Loucy (cell line): ENCODE results near the gene SLC39A5.

Experiments
- H2AFZ ChIP-seq: fragments of 200-600 bp; sonication (generic); 2 replicates; pipeline ENCODE4 v1.6.0; 2016; ENCODE audit warnings: antibody characterized with exemption, mild to moderate bottlenecking, low read length, moderate library complexity
- H3F3A ChIP-seq: fragments of 200-600 bp; 2 replicates; pipeline ENCODE4 v1.6.0; 2016; ENCODE audit warnings: antibody characterized with exemption, low read depth, mild to moderate bottlenecking
- H3K27me3 ChIP-seq: fragments of 200-600 bp; sonication (generic); 2 replicates; pipeline ENCODE4 v1.6.1; 2014; ENCODE audit warnings: low read length, mild to moderate bottlenecking; ENCODE audit not compliant: insufficient read depth, poor library complexity, severe bottlenecking
- H3K36me3 ChIP-seq: fragments of 200-600 bp; sonication (generic); 2 replicates; pipeline ENCODE4 v1.6.1; 2016; ENCODE audit warnings: low read length; ENCODE audit not compliant: insufficient read depth
- H3K4me1 ChIP-seq: fragments of 200-600 bp; sonication (generic); 2 replicates; pipeline ENCODE4 v1.5.1; 2014; ENCODE audit warnings: low read length, mild to moderate bottlenecking; ENCODE audit not compliant: insufficient read depth, poor library complexity, severe bottlenecking
- H3K4me2 ChIP-seq: fragments of 200-600 bp; sonication (generic); 2 replicates; pipeline ENCODE4 v1.6.0; 2014; ENCODE audit warnings: antibody characterized with exemption, low read length, low read depth, mild to moderate bottlenecking; ENCODE audit not compliant: poor library complexity, severe bottlenecking
- H3K4me3 ChIP-seq: fragments of 200-600 bp; sonication (generic); 2 replicates; pipeline ENCODE4 v1.5.1; 2014; ENCODE audit warnings: low read length, mild to moderate bottlenecking, mixed read lengths; ENCODE audit not compliant: poor library complexity, severe bottlenecking
- H3K79me2 ChIP-seq: fragments of 200-600 bp; sonication (generic); 2 replicates; pipeline ENCODE4 v1.6.1; 2014; ENCODE audit warnings: low read length; ENCODE audit not compliant: insufficient read depth
- H3K9ac ChIP-seq: fragments of 200-600 bp; sonication (generic); 2 replicates; pipeline ENCODE4 v1.6.0; 2014; ENCODE audit warnings: mild to moderate bottlenecking, low read depth, low read length, moderate library complexity; ENCODE audit not compliant: poor library complexity, severe bottlenecking
- H3K9me2 ChIP-seq: fragments of 200-600 bp; sonication (generic); replicated peaks from 2 replicates; pipeline ENCODE4 v1.6.1; 2016; ENCODE audit warnings: low read depth, low read length, mixed read lengths
- H3K9me3 ChIP-seq: fragments of 200-600 bp; sonication (generic); 2 replicates; pipeline ENCODE4 v1.6.1; 2014; ENCODE audit warnings: mild to moderate bottlenecking, antibody characterized with exemption, low read length, low read depth; ENCODE audit not compliant: insufficient read depth
- H4K20me1 ChIP-seq: fragments of 200-600 bp; sonication (generic); 2 replicates; pipeline ENCODE4 v1.6.0; 2014; ENCODE audit warnings: antibody characterized with exemption, low read length, mild to moderate bottlenecking; ENCODE audit not compliant: insufficient read depth, poor library complexity, severe bottlenecking
- CTCF ChIP-seq: fragments of 200-600 bp; sonication (generic); conservative IDR thresholded peaks from 2 replicates; pipeline ENCODE4 v1.5.1; 2014; ENCODE audit warnings: mild to moderate bottlenecking, antibody characterized with exemption, low read length
- EZH2phosphoT487 ChIP-seq: fragments of 200-600 bp; IDR thresholded peaks from 2 replicates; pipeline ENCODE4 v1.6.1; 2018; ENCODE audit warnings: antibody characterized with exemption, mild to moderate bottlenecking, moderate library complexity, borderline replicate concordance

The SLC39A5 gene

GRCh38 chr12:56220611-56221231 is 9.1 kb upstream of the SLC39A5 start:
- peak overlapping the region; percentile 90 for H3K4me3 ChIP-seq
- H3K27me3 ChIP-seq: no peaks in the 10 kb centered on the region
- H4K20me1 ChIP-seq: peaks cover 6% of the 10 kb centered on the region
- H3K4me2 ChIP-seq: peak overlapping the region; percentile 98
- peaks cover 25% of the 10 kb centered on the region for H3K79me2 ChIP-seq
- H3K4me1 ChIP-seq: peaks cover 28% of the 10 kb centered on the region
- no peak overlapping the region for H2AFZ ChIP-seq
- H3K9me3 ChIP-seq: no peaks in the 10 kb centered on the region
- peak overlapping the region; percentile 89 for H3K9ac ChIP-seq
- no peaks in the 10 kb centered on the region for H3F3A ChIP-seq
- H3K36me3 ChIP-seq: no peaks in the 10 kb centered on the region
- no peaks in the 10 kb centered on the region for H3K9me2 ChIP-seq
- TF ChIP-seq CTCF: no peak
- TF ChIP-seq EZH2phosphoT487: no peak

- Histone ChIP-seq H3K9ac (peak overlapping the region; percentile 89), H3K9me2 (no peaks in the 10 kb centered on the region)
These were observed 8.6 kb upstream of the SLC39A5 start for GRCh38 chr12:56221232-56221756.

GRCh38 chr12:56221757-56222530 is 7.9 kb upstream of the SLC39A5 start, which contains the start of gene RNF41:
RNF41 (minus strand) TSS chr12:56221922; CDS start chr12:56214047, 7,875 bp downstream.
- Histone ChIP-seq H3F3A (no peaks in the 10 kb centered on the region), H3K36me3 (no peaks in the 10 kb centered on the region), H3K9me2 (no peaks in the 10 kb centered on the region), H3K4me1 (peaks cover 28% of the 10 kb centered on the region), H3K4me3 (peak within 1 kb of the TSS; percentile 90), H3K9ac (peak within 1 kb of the TSS; percentile 89), H3K27me3 (no peaks in the 10 kb centered on the region), H3K4me2 (peak within 1 kb of the TSS; percentile 98), H3K9me3 (no peaks in the 10 kb centered on the region), H4K20me1 (peaks cover 6% of the 10 kb centered on the region), H2AFZ (peak within 1 kb of the TSS; percentile 78), H3K79me2 (peaks cover 25% of the 10 kb centered on the region)
- TF ChIP-seq CTCF: 0 out of 2 replicates have a peak, but pooled peaks have one; percentile 10
- no peak for TF ChIP-seq EZH2phosphoT487

More at GRCh38 chr12:56221232-56221756, 8.6 kb upstream of the SLC39A5 start:
- TF ChIP-seq CTCF (no peak), EZH2phosphoT487 (no peak)
- Histone ChIP-seq H3K4me1 (peaks cover 28% of the 10 kb centered on the region), H3K27me3 (no peaks in the 10 kb centered on the region), H3F3A (no peaks in the 10 kb centered on the region), H3K36me3 (no peaks in the 10 kb centered on the region), H3K4me2 (peak overlapping the region; percentile 98), H3K4me3 (peak overlapping the region; percentile 90), H3K9me3 (no peaks in the 10 kb centered on the region), H3K79me2 (peaks cover 25% of the 10 kb centered on the region), H4K20me1 (peaks cover 6% of the 10 kb centered on the region), H2AFZ (peak overlapping the region; percentile 73)
